Measurements from ENCODE around the gene CIT.
A peak's percentile ranks its signal among the peaks of the same experiment; 100 is the strongest.
"Not testable (repeated sequence)": the region's sequence is repeated elsewhere in the genome, so short reads cannot be mapped to it uniquely, and the experiment has no call there.

CIT gene

DNA sequence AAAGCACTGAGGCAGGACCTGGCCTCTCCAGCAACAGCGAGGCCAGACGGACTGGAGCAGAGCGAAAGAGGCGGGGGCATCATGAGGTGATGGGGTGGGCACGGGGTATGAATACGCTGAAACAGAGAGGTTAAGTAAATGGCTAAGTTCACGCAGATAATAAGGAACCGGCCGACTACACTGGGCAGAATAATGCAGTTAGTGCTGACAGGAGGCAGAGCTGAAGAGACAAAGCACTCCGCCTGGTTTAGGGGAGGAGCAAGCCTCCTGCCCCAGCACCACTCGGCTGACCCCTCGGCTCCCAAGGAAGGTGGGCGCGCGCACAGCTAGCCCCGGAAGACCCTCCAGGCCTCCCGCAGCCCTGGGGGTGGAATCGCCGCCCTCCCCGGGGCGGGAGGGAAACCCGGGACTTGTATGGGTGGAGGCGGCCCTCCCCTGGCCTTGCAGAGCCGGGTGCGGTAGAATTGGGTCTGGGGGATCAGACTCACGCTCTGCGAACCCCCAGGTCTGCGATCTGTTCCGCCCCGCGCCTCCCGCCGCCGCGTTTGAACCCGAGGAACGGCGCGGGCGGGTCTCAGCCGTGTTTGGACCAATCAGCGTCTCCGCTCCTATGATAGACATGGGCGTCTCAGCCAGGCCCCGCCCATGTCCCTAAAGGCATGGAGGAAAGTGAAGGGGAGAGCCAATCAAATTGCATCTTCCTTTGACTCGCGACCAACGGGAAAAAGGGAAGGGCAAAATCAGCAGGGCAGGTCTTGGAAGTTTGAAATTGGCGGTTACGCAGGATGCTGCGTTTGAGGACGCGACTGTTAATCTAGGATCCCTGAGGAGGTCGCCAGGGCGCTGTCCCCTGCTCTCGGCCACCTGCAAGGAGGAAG is at the start of gene CIT:
CIT (minus strand) TSS at position 560 of the 878 bp plus-strand sequence. CDS start 1,152 bp downstream, outside the sequence.
- peak; percentile 61 to 86 (median 73) for DNase-seq (ENCODE audit: low read depth in 4 of 4, low spot score in 1 of 4)

GRCh38 chr12:119925269-119925668 is 48.1 kb upstream of the CIT start:
- DNase-seq (ENCODE audit: low read depth in 4 of 4, low spot score in 1 of 4) = no peak

DNA sequence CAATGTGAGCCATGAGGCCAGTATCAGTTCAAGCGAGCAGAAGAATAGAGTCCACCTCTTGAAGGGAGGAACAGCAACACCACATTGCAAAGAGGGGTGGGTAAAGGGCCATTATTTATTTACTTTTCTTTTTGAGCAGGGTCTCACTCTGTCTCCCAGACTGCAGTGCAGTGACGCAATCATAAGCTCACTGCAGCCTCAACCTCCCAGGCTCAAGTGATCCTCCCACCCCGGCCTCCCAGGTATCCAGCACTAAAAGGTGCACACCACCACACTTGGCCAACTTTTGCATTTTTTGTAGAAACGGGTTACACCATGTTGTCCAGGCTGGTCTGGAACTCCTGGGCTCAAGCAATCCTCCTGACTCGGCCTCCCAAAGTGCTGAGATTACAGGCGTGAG is 42.9 kb upstream of the CIT start:
- DNase-seq (ENCODE audit: low read depth in 4 of 4, low spot score in 1 of 4) = no peak

DNA sequence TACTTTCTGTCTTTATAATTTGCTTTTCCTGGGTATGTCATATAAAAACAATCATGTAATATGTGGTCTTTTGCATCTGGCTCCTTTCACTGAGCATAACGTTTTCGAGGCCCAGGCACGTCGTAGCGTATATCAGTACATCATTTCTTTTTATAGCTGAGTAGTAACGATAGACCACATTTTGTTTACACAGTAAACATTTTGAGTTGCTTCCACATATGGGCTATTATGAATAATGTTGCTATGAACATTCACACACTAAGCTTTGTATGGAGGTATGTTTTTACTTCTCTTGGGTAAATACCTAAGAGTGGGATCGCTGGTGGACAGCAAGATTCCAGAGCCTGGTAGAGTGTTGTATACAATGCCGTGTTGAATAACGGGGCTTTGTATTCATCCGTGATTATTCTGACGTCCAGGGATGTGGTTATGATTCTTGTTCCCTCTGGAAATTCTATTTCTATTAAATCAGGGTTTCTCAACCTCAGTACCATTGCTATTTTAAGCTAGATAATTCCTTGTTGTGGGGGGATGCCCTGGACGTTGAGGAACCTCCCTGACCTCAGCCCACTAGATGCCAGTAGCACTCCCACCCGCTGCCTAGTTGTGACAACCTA is 38.9 kb upstream of the CIT start:
- no peak for DNase-seq (ENCODE audit: low read depth in 4 of 4, low spot score in 1 of 4)

GRCh38 chr12:119914666-119915065 is 37.5 kb upstream of the CIT start:
- DNase-seq (ENCODE audit: low read depth in 4 of 4, low spot score in 1 of 4) = no peak

- DNase-seq (ENCODE audit: low read depth in 4 of 4, low spot score in 1 of 4) = no peak
These were observed 36.6 kb upstream of the CIT start for GRCh38 chr12:119913536-119914330.

GRCh38 chr12:119911182-119911581 is 34.1 kb upstream of the CIT start:
- no peak for DNase-seq (ENCODE audit: low read depth in 4 of 4, low spot score in 1 of 4)

GRCh38 chr12:119910586-119910985 is 33.5 kb upstream of the CIT start:
- DNase-seq (ENCODE audit: low read depth in 4 of 4, low spot score in 1 of 4) = no peak

DNA sequence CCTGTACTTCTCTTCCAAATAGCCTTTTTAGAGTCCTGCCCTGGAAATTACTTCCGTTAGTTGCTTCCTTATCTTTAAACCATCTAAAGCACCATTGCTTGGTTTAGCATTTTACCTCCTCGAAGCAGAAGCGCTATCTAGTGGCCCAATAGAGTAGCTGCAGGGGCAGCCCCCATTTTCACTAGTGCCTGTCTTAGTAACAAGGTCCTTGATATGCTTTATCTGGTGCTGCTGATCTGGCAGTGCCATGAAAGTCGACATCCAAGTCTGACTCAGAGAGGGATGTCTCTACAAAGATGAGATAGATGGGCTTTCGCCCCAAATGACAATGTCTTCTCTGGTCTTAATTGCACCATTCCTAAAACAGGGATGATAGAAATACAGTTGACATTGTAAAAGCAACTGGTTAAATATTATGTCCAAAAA is 25.0 kb upstream of the CIT start:
- peak; percentile 35 to 65 (median 48) for DNase-seq (ENCODE audit: low read depth in 4 of 4, low spot score in 1 of 4)

DNA sequence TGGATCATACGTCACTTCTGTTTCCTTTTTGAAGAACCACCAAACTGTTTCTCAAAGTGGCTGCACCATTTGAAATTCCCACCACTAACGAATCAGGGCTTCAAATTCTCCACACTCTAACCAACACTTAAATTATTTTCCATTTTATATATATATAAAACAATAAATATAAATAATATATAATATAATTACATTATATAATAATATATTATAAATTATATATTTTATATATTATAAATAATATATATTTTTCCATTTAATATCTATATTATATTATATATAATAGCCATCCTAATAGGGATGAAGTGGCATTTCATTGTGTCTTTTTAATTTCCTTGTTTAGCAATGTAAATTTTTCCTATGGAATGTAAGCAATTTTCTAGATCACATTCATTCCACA is 24.6 kb upstream of the CIT start:
- no peak for DNase-seq (ENCODE audit: low read depth in 4 of 4, low spot score in 1 of 4)

GRCh38 chr12:119894916-119895315 is 17.8 kb upstream of the CIT start:
- no peak for DNase-seq (ENCODE audit: low read depth in 4 of 4, low spot score in 1 of 4)

DNA sequence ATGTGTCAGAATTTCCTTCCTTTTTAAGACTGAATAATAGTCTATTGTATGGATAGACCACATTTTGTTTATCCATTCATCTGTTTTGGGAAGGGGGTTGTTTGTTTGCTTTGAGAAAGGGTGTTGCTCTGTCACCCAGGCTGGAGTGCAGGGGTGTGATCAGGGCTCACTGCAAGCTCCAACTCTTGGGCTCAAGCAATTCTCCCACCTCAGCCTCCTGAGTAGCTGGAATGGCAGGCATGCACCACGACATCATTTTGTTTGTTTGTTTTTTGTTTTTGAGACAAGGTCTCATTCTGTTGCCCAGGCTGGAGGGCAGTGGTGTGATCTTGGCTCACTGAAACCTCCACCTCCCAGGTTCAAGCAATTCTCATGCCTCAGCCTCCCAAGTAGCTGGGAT is 15.5 kb upstream of the CIT start:
- not testable (repeated sequence) for DNase-seq (ENCODE audit: low read depth in 4 of 4, low spot score in 1 of 4)

DNA sequence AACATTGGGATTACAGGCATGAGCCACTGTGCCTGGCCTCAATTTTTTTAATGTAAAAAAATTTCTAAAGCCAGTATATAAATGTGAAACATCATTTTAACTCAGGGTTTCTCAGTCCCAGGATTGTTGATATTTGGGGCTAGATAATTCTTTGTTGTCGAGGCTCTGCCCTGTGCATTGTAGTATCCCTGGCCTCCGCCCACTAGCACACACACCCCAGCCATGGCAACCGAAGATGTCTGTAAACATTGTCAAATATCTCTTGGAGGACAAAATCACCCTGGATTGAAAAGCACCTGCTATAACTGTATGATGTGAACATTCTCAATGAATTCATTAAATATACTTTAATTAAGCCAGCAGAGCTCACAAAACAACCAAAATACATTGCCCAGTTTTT is 8.4 kb upstream of the CIT start:
- no peak for DNase-seq (ENCODE audit: low read depth in 4 of 4, low spot score in 1 of 4)

DNA sequence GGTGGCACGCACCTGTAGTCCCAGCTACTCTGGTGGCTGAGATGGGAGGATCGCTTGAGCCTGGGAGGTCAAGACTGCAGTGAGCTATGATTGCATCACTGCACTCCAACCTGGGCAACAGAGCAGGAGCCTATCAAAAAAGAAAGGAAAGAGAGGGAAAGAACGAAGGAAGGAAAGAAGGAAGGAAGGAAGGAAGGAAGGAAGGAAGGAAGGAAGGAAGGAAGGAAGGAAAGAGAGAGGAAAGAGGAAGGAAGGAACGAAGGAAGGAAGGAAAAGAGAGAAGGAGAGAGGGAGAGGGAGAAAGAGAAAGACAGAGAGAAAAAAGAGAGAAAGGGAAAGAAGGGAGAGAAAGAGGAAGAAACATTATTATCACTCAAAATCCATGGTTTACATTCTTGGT is 6.7 kb upstream of the CIT start:
- not testable (repeated sequence) for DNase-seq (ENCODE audit: low read depth in 4 of 4, low spot score in 1 of 4)

DNA sequence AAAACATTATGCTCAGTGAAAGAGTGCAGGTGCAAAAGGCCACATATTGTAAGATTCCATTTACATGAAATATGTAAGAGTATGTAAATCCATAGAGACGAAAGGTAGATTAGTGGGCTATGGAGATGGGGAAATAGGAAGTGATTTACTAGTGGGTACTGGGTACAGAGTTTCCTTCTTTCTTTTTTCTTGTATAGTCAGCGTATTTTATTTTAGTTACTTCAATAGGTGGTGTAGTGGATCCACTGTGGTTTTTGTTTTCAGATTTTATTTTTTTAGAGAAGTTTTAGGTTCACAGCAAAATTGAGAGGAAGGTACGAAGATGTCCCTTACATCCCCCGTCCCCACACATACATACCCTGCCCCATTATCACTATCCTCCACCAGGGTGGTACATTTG is 6.1 kb upstream of the CIT start:
- DNase-seq (ENCODE audit: low read depth in 4 of 4, low spot score in 1 of 4) = no peak

DNA sequence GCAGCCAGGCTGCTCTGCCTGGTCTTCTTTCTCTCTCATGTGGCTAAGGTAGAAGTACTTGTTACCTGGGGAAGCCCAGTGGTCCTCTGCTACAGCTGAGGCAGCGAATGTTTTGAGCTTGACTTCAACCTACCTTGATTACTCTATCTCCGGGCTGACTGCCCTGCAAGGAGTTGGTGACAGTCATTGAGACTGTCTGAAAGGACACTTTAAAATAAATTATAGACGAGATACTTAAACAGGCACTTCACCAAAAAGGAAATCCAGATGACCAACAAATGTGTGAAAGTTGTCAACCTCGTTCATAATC is 474 bp upstream of the CIT start:
- no peak for DNase-seq (ENCODE audit: low read depth in 4 of 4, low spot score in 1 of 4)

GRCh38 chr12:119870457-119870856 is 6.7 kb downstream of the CIT start:
- DNase-seq (ENCODE audit: low read depth in 4 of 4, low spot score in 1 of 4) = no peak

DNA sequence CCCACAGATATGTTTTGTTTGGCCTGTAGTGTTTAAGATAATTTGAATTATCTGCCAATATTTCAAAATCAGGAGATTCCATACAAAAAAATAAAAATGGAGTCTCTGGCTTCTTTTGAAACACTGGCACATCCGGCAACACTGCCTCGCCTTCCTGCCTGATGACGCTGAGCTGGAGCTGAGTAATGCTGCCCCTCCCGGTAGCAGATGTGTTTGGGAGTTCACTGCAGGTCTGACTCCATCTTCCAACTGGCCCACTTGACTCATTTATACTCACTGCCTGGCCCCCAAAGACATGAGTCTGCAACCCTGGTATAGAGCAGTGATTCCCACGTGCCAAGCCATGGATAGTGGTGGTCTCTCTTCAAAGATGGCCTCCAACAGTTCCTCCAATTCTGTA is 7.4 kb downstream of the CIT start:
- no peak for DNase-seq (ENCODE audit: low read depth in 4 of 4, low spot score in 1 of 4)

DNA sequence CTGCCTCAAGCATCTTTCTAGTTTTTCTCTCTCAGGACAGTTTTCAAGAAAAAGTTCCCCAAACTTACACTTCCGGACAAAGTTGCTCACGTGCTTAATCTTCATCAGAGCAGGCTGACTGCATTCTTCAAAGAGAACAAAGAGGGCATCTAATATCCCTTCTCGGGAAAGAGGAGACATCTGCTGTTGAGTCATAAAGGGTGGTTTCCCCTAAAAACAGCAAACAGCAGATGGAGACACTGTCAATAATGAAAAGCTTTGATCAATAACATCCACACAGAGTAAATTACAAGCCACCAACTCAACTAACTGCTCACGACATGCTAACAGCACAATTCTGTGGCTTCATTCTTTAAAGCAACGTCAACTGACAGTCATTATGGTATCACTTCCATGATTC is 8.1 kb downstream of the CIT start:
- DNase-seq (ENCODE audit: low read depth in 4 of 4, low spot score in 1 of 4) = no peak

- no peak for DNase-seq (ENCODE audit: low read depth in 4 of 4, low spot score in 1 of 4)
These were observed 12.5 kb downstream of the CIT start for GRCh38 chr12:119864591-119864990.

GRCh38 chr12:119859241-119859640 is 17.9 kb downstream of the CIT start:
- no peak for DNase-seq (ENCODE audit: low read depth in 4 of 4, low spot score in 1 of 4)

DNA sequence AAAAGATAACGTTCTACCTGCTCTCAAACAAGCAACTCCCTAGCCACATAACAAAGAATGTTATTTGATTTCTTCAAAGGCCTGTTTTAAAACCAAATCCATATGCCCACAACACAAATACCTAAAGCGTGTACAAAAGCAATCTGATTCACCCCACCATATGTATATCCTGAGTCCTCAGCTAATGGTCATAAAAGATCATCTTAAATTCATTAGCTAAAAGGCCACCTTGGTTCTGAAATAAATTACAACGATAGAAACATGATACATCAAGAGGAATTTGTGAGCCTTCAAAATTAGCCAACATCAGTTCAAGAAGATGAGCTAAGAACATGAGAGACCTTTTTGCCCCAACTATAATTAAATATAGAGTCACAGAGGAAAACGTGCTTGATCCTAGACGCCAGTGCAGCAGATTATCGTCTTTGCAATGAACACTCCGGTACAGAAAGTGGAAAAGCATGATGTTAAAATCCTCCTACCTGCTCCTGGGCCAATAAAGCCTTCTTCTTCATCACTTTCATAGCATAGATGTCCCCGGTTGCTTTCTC is 20.0 kb downstream of the CIT start:
- no peak for DNase-seq (ENCODE audit: low read depth in 4 of 4, low spot score in 1 of 4)

Measured in stimulated activated CD4-positive, alpha-beta T cell treated with anti-CD3 and anti-CD28 coated beads, Interleukin-1b, Interleukin-23, amount 100 ng/mL, for 24 hours (primary cell).